WTC11 (cell line): ENCODE results near the gene TFAP2E. TPM values are rescaled to one million over a fixed set of nuclear protein-coding genes. Genes with fewer than 3 reads are reported as not detected.

Source experiments
- ATAC-seq: fragments of 200-7000 bp; cut with Tn5 transposase; 2 replicates; pipeline ENCODE4 v1.10.0; 2021; ENCODE audit warnings: mild to moderate bottlenecking, moderate library complexity
- CTCF ChIA-PET: fragments of 300-600 bp; sonication (Branson Sonifier 250); formaldehyde crosslinking; loops from one replicate; lab custom pipeline; 2021; ENCODE audit warnings: antibody characterized with exemption; lab: Charles Lee
- POLR2A ChIA-PET: fragments of 350-600 bp; sonication (Branson Sonifier 250); formaldehyde crosslinking; loops from one replicate; lab custom pipeline; 2021; ENCODE audit warnings: antibody characterized with exemption; lab: Charles Lee
- DNase-seq: peaks from one replicate; pipeline ENCODE4 v3.0.0; 2021; ENCODE audit warnings: low spot score
- H3K27ac Mint-ChIP-seq: 2 replicates; pipeline ENCODE4 v1.8.0; 2021; ENCODE audit warnings: mixed read lengths
- H3K27me3 Mint-ChIP-seq: 2 replicates; pipeline ENCODE4 v1.8.0; 2021; ENCODE audit warnings: low read depth, mild to moderate bottlenecking, moderate library complexity, mixed read lengths
- H3K36me3 Mint-ChIP-seq: 2 replicates; pipeline ENCODE4 v1.8.0; 2021; ENCODE audit warnings: mixed read lengths
- H3K4me1 Mint-ChIP-seq: 2 replicates; pipeline ENCODE4 v1.8.0; 2022; ENCODE audit warnings: mixed read lengths
- H3K4me3 Mint-ChIP-seq: 2 replicates; pipeline ENCODE4 v1.8.0; 2021; ENCODE audit warnings: mild to moderate bottlenecking, moderate library complexity, mixed read lengths
- H3K9me3 Mint-ChIP-seq: 2 replicates; pipeline ENCODE4 v1.8.0; 2021; ENCODE audit warnings: mixed read lengths
- ELF4 ChIP-seq: sonication (generic); formaldehyde crosslinking; IDR thresholded peaks from 2 replicates; pipeline ENCODE4 v1.8.1; 2022; ENCODE audit warnings: low read depth, mild to moderate bottlenecking, moderate library complexity, missing genetic modification reagents
- MYBL2 ChIP-seq: sonication (generic); formaldehyde crosslinking; IDR thresholded peaks from 2 replicates; pipeline ENCODE4 v1.8.1; 2023; ENCODE audit warnings: mild to moderate bottlenecking, moderate library complexity, missing genetic modification reagents
- SMAD3 ChIP-seq: sonication (generic); formaldehyde crosslinking; IDR thresholded peaks from 2 replicates; pipeline ENCODE4 v1.8.0; 2022; ENCODE audit warnings: missing genetic modification reagents, mild to moderate bottlenecking, borderline replicate concordance
- SMAD4 ChIP-seq: sonication (generic); formaldehyde crosslinking; IDR thresholded peaks from 2 replicates; pipeline ENCODE4 v1.8.0; 2022; ENCODE audit warnings: mild to moderate bottlenecking, missing genetic modification reagents
- TEAD1 ChIP-seq: sonication (generic); formaldehyde crosslinking; IDR thresholded peaks from 2 replicates; pipeline ENCODE4 v1.8.0; 2022; ENCODE audit warnings: mild to moderate bottlenecking, missing genetic modification reagents
- ZNF232 ChIP-seq: sonication (generic); formaldehyde crosslinking; IDR thresholded peaks from 2 replicates; pipeline ENCODE4 v1.8.0; 2022; ENCODE audit warnings: mild to moderate bottlenecking, missing genetic modification reagents
- total RNA-seq: library from RNA; stranded (reverse); gene quantifications from 3 replicates; pipeline ENCODE4 v1.2.3, GENCODE V29; 2021
- TF ChIP-seq, protein P1 (sequence below): sonication (generic); formaldehyde crosslinking; IDR thresholded peaks from 2 replicates; pipeline ENCODE4 v1.8.1; 2022; ENCODE audit warnings: low read depth, mild to moderate bottlenecking, moderate library complexity, missing genetic modification reagents, borderline replicate concordance
- TF ChIP-seq, protein P2 (sequence below): sonication (generic); formaldehyde crosslinking; IDR thresholded peaks from 2 replicates; pipeline ENCODE4 v1.8.0; 2022; ENCODE audit warnings: mild to moderate bottlenecking, missing genetic modification reagents
- TF ChIP-seq, protein P3 (sequence below): sonication (generic); formaldehyde crosslinking; IDR thresholded peaks from 2 replicates; pipeline ENCODE4 v1.8.0; 2023; ENCODE audit warnings: missing genetic modification reagents, mild to moderate bottlenecking, borderline replicate concordance
- TF ChIP-seq, protein P4 (sequence below): sonication (generic); formaldehyde crosslinking; IDR thresholded peaks from 2 replicates; pipeline ENCODE4 v1.8.1; 2023; ENCODE audit warnings: mild to moderate bottlenecking, moderate library complexity, missing genetic modification reagents
- TF ChIP-seq, protein P5 (sequence below): sonication (generic); formaldehyde crosslinking; IDR thresholded peaks from 2 replicates; pipeline ENCODE4 v1.8.1; 2022; ENCODE audit warnings: mild to moderate bottlenecking, missing genetic modification reagents, moderate library complexity, borderline replicate concordance

Gene TFAP2E
- total RNA-seq, 1 experiment from 2014 or later = 1.7 TPM

DNA sequence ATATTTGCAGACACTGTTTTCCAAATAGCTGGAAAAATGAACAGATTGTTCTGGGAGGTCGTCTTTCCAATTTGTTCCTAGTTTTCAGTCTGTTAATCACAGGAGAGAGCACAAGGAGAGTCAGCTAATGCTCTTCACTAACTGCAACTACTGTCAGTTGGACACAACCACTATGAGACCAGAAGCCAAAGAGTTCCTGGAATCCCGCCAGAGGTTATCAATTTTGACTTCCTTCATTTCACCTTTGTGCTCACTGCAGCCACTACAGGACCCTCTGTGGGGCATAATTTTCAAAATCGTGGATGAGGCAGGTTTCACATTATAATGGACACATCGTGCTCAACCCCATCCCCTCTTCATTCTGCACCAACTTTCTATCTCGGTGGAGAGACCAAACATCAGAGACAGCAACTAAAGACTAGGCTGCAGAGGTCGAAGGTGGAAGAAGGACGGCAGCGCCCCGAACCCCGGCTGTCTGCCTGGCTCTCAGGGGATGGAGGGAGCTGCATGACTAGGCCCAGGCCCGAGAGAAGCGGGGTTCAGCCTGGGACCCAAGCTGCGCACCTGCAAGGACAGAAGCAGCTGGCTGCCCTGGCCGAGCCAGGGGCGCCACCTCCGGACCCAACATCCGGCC is 16.5 kb upstream of the TFAP2E start:
- ChIA-PET CTCF (interaction anchor here (0.7 to 1.5 kb wide), 9 partner anchors 8 to 213 kb away, joined by 3 to 8 read pairs (median 4); partner anchors contain the start of gene CLSPN), POLR2A (interaction anchor here (1.7 to 1.9 kb wide), 3 partner anchors 16 to 213 kb away, joined by 4 to 9 read pairs (median 4); partner anchors contain the start of genes CLSPN and TFAP2E)
- no peaks in the 10 kb centered on the region for H3K9me3 Mint-ChIP-seq

DNA sequence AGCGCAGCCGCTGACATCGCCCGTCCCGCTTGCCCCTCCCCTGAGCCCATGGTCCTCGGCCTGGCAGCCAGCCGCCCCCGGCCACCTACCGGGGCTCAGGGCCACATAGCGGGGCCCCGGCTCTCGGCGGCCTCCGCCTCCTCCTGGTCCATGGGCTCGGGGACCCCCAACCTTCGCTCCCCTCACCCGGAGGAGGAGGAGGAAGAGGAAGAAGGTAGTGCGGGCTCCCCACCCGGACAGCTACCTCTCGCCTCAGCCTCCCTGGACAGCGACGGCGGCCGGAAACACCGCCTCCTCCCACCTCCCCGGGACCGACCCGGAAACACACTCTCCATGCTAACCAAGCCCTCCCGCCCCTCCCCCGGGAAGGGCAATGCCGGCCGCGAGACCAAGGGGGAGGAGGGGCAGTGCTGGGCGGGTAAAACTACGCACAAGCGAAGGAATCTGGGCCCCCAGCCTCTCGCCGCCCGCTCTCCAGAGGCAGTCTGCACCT is 15.9 kb upstream of the TFAP2E start, which contains the start of gene KIAA0319L:
KIAA0319L (minus strand) TSS at position 286 of the 493 bp plus-strand sequence. CDS start 2,912 bp downstream, outside the sequence.
- CTCF ChIA-PET = interaction anchor here (0.6 to 1.5 kb wide), 10 partner anchors 9 to 589 kb away, joined by 3 to 8 read pairs (median 4); partner anchors contain the start of gene CLSPN
- no peaks in the 10 kb centered on the region for H3K27me3 Mint-ChIP-seq
- H3K4me1 Mint-ChIP-seq = peaks cover 41% of the 10 kb centered on the region
- DNase-seq = peak; percentile 78
- TF ChIP-seq SMAD4 (CRISPR knock-in tag) (no peak), SMAD3 (CRISPR knock-in tag) (no peak), ZNF232 (CRISPR knock-in tag) (peak; percentile 46; the same call in 1 of the 2 replicates), MYBL2 (CRISPR knock-in tag) (peak; percentile 22), TEAD1 (CRISPR knock-in tag) (peak; percentile 49; the same call in 1 of the 2 replicates)
- TF ChIP-seq, protein P1, sequence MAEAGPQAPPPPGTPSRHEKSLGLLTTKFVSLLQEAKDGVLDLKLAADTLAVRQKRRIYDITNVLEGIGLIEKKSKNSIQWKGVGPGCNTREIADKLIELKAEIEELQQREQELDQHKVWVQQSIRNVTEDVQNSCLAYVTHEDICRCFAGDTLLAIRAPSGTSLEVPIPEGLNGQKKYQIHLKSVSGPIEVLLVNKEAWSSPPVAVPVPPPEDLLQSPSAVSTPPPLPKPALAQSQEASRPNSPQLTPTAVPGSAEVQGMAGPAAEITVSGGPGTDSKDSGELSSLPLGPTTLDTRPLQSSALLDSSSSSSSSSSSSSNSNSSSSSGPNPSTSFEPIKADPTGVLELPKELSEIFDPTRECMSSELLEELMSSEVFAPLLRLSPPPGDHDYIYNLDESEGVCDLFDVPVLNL (CRISPR knock-in tag) = no peak
- TF ChIP-seq, protein P2, sequence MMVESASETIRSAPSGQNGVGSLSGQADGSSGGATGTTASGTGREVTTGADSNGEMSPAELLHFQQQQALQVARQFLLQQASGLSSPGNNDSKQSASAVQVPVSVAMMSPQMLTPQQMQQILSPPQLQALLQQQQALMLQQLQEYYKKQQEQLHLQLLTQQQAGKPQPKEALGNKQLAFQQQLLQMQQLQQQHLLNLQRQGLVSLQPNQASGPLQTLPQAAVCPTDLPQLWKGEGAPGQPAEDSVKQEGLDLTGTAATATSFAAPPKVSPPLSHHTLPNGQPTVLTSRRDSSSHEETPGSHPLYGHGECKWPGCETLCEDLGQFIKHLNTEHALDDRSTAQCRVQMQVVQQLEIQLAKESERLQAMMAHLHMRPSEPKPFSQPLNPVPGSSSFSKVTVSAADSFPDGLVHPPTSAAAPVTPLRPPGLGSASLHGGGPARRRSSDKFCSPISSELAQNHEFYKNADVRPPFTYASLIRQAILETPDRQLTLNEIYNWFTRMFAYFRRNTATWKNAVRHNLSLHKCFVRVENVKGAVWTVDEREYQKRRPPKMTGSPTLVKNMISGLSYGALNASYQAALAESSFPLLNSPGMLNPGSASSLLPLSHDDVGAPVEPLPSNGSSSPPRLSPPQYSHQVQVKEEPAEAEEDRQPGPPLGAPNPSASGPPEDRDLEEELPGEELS (CRISPR knock-in tag) = peak; percentile 62; the same call in 1 of the 2 replicates
- TF ChIP-seq, protein P3, sequence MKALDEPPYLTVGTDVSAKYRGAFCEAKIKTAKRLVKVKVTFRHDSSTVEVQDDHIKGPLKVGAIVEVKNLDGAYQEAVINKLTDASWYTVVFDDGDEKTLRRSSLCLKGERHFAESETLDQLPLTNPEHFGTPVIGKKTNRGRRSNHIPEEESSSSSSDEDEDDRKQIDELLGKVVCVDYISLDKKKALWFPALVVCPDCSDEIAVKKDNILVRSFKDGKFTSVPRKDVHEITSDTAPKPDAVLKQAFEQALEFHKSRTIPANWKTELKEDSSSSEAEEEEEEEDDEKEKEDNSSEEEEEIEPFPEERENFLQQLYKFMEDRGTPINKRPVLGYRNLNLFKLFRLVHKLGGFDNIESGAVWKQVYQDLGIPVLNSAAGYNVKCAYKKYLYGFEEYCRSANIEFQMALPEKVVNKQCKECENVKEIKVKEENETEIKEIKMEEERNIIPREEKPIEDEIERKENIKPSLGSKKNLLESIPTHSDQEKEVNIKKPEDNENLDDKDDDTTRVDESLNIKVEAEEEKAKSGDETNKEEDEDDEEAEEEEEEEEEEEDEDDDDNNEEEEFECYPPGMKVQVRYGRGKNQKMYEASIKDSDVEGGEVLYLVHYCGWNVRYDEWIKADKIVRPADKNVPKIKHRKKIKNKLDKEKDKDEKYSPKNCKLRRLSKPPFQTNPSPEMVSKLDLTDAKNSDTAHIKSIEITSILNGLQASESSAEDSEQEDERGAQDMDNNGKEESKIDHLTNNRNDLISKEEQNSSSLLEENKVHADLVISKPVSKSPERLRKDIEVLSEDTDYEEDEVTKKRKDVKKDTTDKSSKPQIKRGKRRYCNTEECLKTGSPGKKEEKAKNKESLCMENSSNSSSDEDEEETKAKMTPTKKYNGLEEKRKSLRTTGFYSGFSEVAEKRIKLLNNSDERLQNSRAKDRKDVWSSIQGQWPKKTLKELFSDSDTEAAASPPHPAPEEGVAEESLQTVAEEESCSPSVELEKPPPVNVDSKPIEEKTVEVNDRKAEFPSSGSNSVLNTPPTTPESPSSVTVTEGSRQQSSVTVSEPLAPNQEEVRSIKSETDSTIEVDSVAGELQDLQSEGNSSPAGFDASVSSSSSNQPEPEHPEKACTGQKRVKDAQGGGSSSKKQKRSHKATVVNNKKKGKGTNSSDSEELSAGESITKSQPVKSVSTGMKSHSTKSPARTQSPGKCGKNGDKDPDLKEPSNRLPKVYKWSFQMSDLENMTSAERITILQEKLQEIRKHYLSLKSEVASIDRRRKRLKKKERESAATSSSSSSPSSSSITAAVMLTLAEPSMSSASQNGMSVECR (CRISPR knock-in tag) = peak; percentile 96; the same call in 1 of the 2 replicates
- TF ChIP-seq, protein P4, sequence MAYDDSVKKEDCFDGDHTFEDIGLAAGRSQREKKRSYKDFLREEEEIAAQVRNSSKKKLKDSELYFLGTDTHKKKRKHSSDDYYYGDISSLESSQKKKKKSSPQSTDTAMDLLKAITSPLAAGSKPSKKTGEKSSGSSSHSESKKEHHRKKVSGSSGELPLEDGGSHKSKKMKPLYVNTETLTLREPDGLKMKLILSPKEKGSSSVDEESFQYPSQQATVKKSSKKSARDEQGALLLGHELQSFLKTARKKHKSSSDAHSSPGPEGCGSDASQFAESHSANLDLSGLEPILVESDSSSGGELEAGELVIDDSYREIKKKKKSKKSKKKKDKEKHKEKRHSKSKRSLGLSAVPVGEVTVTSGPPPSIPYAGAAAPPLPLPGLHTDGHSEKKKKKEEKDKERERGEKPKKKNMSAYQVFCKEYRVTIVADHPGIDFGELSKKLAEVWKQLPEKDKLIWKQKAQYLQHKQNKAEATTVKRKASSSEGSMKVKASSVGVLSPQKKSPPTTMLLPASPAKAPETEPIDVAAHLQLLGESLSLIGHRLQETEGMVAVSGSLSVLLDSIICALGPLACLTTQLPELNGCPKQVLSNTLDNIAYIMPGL (CRISPR knock-in tag) = peak; percentile 54; the same call in 1 of the 2 replicates
- TF ChIP-seq, all 79 proteins: peak for 6
- H3K27ac Mint-ChIP-seq = peak within 1 kb of the TSS; percentile 96
- H3K4me3 Mint-ChIP-seq = peak within 1 kb of the TSS; percentile 98
- H3K9me3 Mint-ChIP-seq = no peaks in the 10 kb centered on the region
- peaks cover 22% of the 10 kb centered on the region for H3K36me3 Mint-ChIP-seq
- POLR2A ChIA-PET = interaction anchor here (1.7 to 1.9 kb wide), 3 partner anchors 16 to 213 kb away, joined by 4 to 9 read pairs (median 4); partner anchors contain the start of genes CLSPN and TFAP2E
- ATAC-seq = peak; percentile 64

More for the DNA sequence above, 16.5 kb upstream of the TFAP2E start:
- TF ChIP-seq ELF4 (CRISPR knock-in tag) = no peak
- TF ChIP-seq, protein P5, sequence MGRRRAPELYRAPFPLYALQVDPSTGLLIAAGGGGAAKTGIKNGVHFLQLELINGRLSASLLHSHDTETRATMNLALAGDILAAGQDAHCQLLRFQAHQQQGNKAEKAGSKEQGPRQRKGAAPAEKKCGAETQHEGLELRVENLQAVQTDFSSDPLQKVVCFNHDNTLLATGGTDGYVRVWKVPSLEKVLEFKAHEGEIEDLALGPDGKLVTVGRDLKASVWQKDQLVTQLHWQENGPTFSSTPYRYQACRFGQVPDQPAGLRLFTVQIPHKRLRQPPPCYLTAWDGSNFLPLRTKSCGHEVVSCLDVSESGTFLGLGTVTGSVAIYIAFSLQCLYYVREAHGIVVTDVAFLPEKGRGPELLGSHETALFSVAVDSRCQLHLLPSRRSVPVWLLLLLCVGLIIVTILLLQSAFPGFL (CRISPR knock-in tag) = 0 out of 2 replicates have a peak, but pooled peaks have one; percentile 46
- DNase-seq (no peak), ATAC-seq (no peak)
- no peaks in the 10 kb centered on the region for H3K27me3 Mint-ChIP-seq
- peak overlapping the region; percentile 95 for H3K27ac Mint-ChIP-seq
- H3K36me3 Mint-ChIP-seq = peaks cover 22% of the 10 kb centered on the region
- H3K4me1 Mint-ChIP-seq = peaks cover 41% of the 10 kb centered on the region
- peak overlapping the region; percentile 98 for H3K4me3 Mint-ChIP-seq
